HG03159 (cell line): Measurements from ENCODE around the gene SPINK2.

Experiments
- ATAC-seq: cut with Tn5 transposase; IDR thresholded peaks from one replicate; pipeline ENCODE4 v1.9.1; 2021; ENCODE audit warnings: mild to moderate bottlenecking, moderate library complexity; ENCODE audit not compliant: unreplicated experiment

SPINK2 gene

GRCh38 chr4:56821381-56822243 is at the start of gene SPINK2:
TSS of gene SPINK2 (minus strand) at chr4:56821701. CDS start at chr4:56821662, 39 bp downstream.
- peak; percentile 62 for ATAC-seq

GRCh38 chr4:56870946-56871345 is 49.4 kb upstream of the SPINK2 start:
- ATAC-seq = no peak

GRCh38 chr4:56863441-56864139 is 42.1 kb upstream of the SPINK2 start:
- ATAC-seq = peak; percentile 50

GRCh38 chr4:56861360-56861759 is 39.9 kb upstream of the SPINK2 start:
- ATAC-seq = no peak

GRCh38 chr4:56860781-56861180 is 39.3 kb upstream of the SPINK2 start:
- ATAC-seq = peak; percentile 36

- peak; percentile 58 for ATAC-seq
Observed at GRCh38 chr4:56859841-56860240, 38.3 kb upstream of the SPINK2 start.

- no peak for ATAC-seq
Observed at GRCh38 chr4:56857601-56858309, 36.3 kb upstream of the SPINK2 start.

GRCh38 chr4:56856656-56857055 is 35.2 kb upstream of the SPINK2 start:
- no peak for ATAC-seq

- no peak for ATAC-seq
Observed at GRCh38 chr4:56850910-56851309, 29.4 kb upstream of the SPINK2 start.

GRCh38 chr4:56844802-56845580 is 23.5 kb upstream of the SPINK2 start:
- ATAC-seq = peak; percentile 53

GRCh38 chr4:56843421-56843899 is 22.0 kb upstream of the SPINK2 start:
- ATAC-seq = no peak

- no peak for ATAC-seq
Observed at GRCh38 chr4:56840559-56840958, 19.1 kb upstream of the SPINK2 start.

GRCh38 chr4:56828784-56829535 is 7.5 kb upstream of the SPINK2 start:
- peak; percentile 68 for ATAC-seq

- ATAC-seq = no peak
Observed at GRCh38 chr4:56823933-56824600, 2.6 kb upstream of the SPINK2 start.

- ATAC-seq = no peak
Observed at GRCh38 chr4:56818797-56819196, 2.7 kb downstream of the SPINK2 start.

GRCh38 chr4:56817840-56818491 is 3.5 kb downstream of the SPINK2 start:
- peak; percentile 77 for ATAC-seq

GRCh38 chr4:56806666-56807065 is 14.8 kb downstream of the SPINK2 start:
- ATAC-seq = no peak

- ATAC-seq = no peak
Observed at GRCh38 chr4:56804551-56804950, 16.9 kb downstream of the SPINK2 start.

- ATAC-seq = peak; percentile 65
Observed at GRCh38 chr4:56803471-56803870, 18.0 kb downstream of the SPINK2 start.
